Gastrocnemius medialis (tissue), 4 donors: Measurements from ENCODE around the gene ALOX12B. TPM values are rescaled to one million over a fixed set of nuclear protein-coding genes. Genes with fewer than 3 reads are reported as not detected.

ENCODE experiments used
- ATAC-seq, 2 donors: fragments of 150-250 bp; one replicate each; pipeline ENCODE4 v1.9.1; 2016
- DNase-seq, 2 donors: peaks; one replicate each; pipeline ENCODE4 v3.0.0-alpha.2; 2019
- H3K27ac ChIP-seq, 4 donors: fragments of 200-600 bp; sonication (generic); 1 replicate in 1 of 4; 2 replicates in 3 of 4; pipeline ENCODE4 v1.5.1; 2016 to 2018; ENCODE audit warnings: mild to moderate bottlenecking in 2 of 4, moderate library complexity in 1 of 4
- H3K27me3 ChIP-seq, 3 donors: fragments of 200-600 bp; sonication (generic) in 2 of 3; 1 replicate in 1 of 3; 2 replicates in 2 of 3; pipeline versions ENCODE4 v1.5.1 to v1.6.0; 2016 to 2019; ENCODE audit warnings: mild to moderate bottlenecking in 1 of 3, moderate library complexity in 1 of 3
- H3K36me3 ChIP-seq, 2 donors: fragments of 200-600 bp; sonication (generic) in 1 of 2; one replicate each; pipeline ENCODE4 v1.5.1; 2017 to 2018
- H3K4me1 ChIP-seq, 2 donors: fragments of 200-600 bp; sonication (generic) in 1 of 2; one replicate each; pipeline ENCODE4 v1.5.1; 2016 to 2017; ENCODE audit warnings: mild to moderate bottlenecking in 2 of 2
- H3K4me3 ChIP-seq, 4 donors: fragments of 200-600 bp; sonication (generic) in 3 of 4; 1 replicate in 1 of 4; 2 replicates in 3 of 4; pipeline ENCODE4 v1.5.1; 2016 to 2019; ENCODE audit warnings: mild to moderate bottlenecking in 2 of 4
- H3K9me3 ChIP-seq, 3 donors: fragments of 200-600 bp; sonication (generic) in 2 of 3; 1 replicate in 1 of 3; 2 replicates in 2 of 3; pipeline ENCODE4 v1.5.1; 2016 to 2019
- POLR2A ChIP-seq, 2 donors: fragments of 450-650 bp; IDR thresholded peaks; one replicate each; pipeline ENCODE4 v1.6.1; 2017; ENCODE audit warnings: antibody characterized with exemption in 2 of 2, mild to moderate bottlenecking in 2 of 2, moderate library complexity in 2 of 2
- in situ Hi-C, 4 donors: fragments of 200-750 bp; cut with MboI; loops; one replicate each; pipeline versions ENCODE4 v1.15.0 to v1.8.0; 2017; ENCODE audit warnings: low sequenced_read_pairs in 4 of 4
- intact Hi-C: fragments of 100-400 bp; cut with DNase I; formaldehyde crosslinking; loops from one replicate; pipeline ENCODE4 v1.15.1; 2023; ENCODE audit warnings: low total_unique reads
- total RNA-seq, 4 donors: library from RNA; depleted of rRNA; stranded (reverse); fragments of >200 nt; gene quantifications; one replicate each; pipeline versions ENCODE4 v1.1.0 to v1.2.3, GENCODE V29; 2016
- TF ChIP-seq, protein P1 (sequence below), 5 experiments: fragments of 450-650 bp in 3 of 5; fragments of 200-600 bp in 2 of 5; sonication (generic) in 2 of 5; IDR thresholded peaks in 4 of 5; conservative IDR thresholded peaks in 1 of 5; 1 replicate in 4 of 5; 2 replicates in 1 of 5; pipeline ENCODE4 v1.5.1; 2016 to 2019; ENCODE audit warnings: antibody characterized with exemption in 5 of 5, mild to moderate bottlenecking in 3 of 5, moderate library complexity in 3 of 5

Gene ALOX12B
- total RNA-seq, 4 donors from 2014 or later, result not detected

GRCh38 chr17:8120520-8121406 is 33.2 kb upstream of the ALOX12B start:
- in situ Hi-C loops (loop anchor here in 2 of 4 donors (10.0 kb wide), 2 partner anchors 54 to 64 kb away; partner anchors contain the start of gene TMEM107 (in 1 of the 2)), intact Hi-C loops (loop anchor here (1.0 kb wide), 1 partner anchor 102 kb away; no protein-coding TSS in a partner anchor)
- TF ChIP-seq POLR2A (IDR thresholded peaks at IDR 0.05), result no peak
- TF ChIP-seq, protein P1, sequence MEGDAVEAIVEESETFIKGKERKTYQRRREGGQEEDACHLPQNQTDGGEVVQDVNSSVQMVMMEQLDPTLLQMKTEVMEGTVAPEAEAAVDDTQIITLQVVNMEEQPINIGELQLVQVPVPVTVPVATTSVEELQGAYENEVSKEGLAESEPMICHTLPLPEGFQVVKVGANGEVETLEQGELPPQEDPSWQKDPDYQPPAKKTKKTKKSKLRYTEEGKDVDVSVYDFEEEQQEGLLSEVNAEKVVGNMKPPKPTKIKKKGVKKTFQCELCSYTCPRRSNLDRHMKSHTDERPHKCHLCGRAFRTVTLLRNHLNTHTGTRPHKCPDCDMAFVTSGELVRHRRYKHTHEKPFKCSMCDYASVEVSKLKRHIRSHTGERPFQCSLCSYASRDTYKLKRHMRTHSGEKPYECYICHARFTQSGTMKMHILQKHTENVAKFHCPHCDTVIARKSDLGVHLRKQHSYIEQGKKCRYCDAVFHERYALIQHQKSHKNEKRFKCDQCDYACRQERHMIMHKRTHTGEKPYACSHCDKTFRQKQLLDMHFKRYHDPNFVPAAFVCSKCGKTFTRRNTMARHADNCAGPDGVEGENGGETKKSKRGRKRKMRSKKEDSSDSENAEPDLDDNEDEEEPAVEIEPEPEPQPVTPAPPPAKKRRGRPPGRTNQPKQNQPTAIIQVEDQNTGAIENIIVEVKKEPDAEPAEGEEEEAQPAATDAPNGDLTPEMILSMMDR (IDR thresholded peaks at IDR 0.05 in 4 of 5, conservative IDR thresholded peaks at IDR 0.05 in 1 of 5), result peak in 3 of 5 experiments; percentile 34 to 35 (median 34)
- H3K27ac ChIP-seq, result peak overlapping the region in 3 of 4 donors; percentile 83 to 87 (median 85)
- no peaks in the 10 kb centered on the region for H3K9me3 ChIP-seq
- H3K36me3 ChIP-seq, result no peaks in the 10 kb centered on the region
- ATAC-seq (no peak), DNase-seq (no peak)
- H3K4me1 ChIP-seq, result peaks cover 57 to 65% of the 10 kb centered on the region in 2 donors
- H3K27me3 ChIP-seq, result peaks cover 44 to 52% (median 47%) of the 10 kb centered on the region in 3 donors
- peak overlapping the region; percentile 51 to 63 (median 56) for H3K4me3 ChIP-seq

DNA sequence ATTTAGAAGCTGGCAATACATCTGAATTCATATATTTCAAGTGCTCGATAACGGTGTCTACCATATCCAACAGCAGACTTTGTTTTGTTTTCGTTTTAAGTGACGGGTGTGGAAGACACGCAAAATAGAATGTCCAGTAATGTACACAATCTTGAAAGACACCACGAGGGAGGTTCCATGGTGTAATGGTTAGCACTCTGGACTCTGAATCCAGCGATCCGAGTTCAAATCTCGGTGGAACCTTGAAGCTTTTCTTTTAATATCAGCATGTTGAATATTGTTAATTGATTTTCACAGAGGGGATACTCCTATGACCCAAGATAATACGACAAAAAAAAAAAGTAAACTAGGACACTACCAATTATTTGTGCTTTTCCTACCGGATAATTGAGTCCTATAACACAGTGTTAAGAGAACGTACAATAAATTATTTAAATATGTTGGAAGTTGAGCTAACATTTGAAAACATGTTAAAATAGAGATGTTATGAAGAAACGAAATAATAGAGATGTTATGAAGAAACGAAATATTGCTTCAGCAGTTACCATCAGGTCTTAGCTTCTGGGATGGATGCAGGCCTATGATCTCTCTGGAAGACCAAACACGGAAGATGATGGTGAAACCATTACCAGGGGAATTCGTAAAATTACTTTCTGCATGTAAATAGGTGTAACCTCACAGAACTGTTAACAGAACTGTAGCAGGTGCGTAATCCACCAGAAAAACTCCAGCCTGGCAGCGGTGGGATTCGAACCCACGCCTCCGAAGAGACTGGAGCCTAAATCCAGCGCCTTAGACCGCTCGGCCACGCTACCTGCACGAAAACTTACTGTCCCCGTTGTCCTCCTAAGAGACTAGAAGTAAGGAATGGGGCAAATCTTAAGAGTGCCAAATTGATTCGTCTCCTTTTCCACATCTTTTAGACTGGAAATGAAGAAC is 32.3 kb upstream of the ALOX12B start:
- TF ChIP-seq POLR2A (IDR thresholded peaks at IDR 0.05), result peak in 1 of 2 donors; percentile 14
- TF ChIP-seq, protein P1 (IDR thresholded peaks at IDR 0.05 in 4 of 5, conservative IDR thresholded peaks at IDR 0.05 in 1 of 5), result no peak
- intact Hi-C loops (loop anchor here (1.0 to 5.0 kb wide), 7 partner anchors 38 to 283 kb away; partner anchors contain the start of genes PFAS and SLC25A35), in situ Hi-C loops (loop anchor here in 2 of 4 donors (10.0 kb wide), 2 partner anchors 55 to 65 kb away; partner anchors contain the start of gene TMEM107 (in 1 of the 2))
- H3K4me3 ChIP-seq, result peak overlapping the region; percentile 51 to 63 (median 56)
- DNase-seq, result peak; percentile 70 to 76
- peak overlapping the region; percentile 76 to 87 (median 84) for H3K27ac ChIP-seq
- peaks cover 49 to 58% of the 10 kb centered on the region in 2 donors for H3K4me1 ChIP-seq
- no peaks in the 10 kb centered on the region for H3K9me3 ChIP-seq
- peak; percentile 79 to 83 for ATAC-seq
- H3K36me3 ChIP-seq, result no peaks in the 10 kb centered on the region
- H3K27me3 ChIP-seq, result peaks cover 42 to 48% (median 47%) of the 10 kb centered on the region in 3 donors

- intact Hi-C loops, result loop anchor here (1.0 to 5.0 kb wide), 7 partner anchors 25 to 282 kb away; partner anchors contain the start of genes PFAS and SLC25A35
- Histone ChIP-seq H3K27ac (peak overlapping the region; percentile 76 to 87 (median 84)), H3K27me3 (peaks cover 33 to 43% (median 38%) of the 10 kb centered on the region in 3 donors), H3K36me3 (no peaks in the 10 kb centered on the region), H3K9me3 (no peaks in the 10 kb centered on the region), H3K4me1 (peaks cover 41 to 49% of the 10 kb centered on the region in 2 donors), H3K4me3 (peak overlapping the region; percentile 49 to 63 (median 56))
- ATAC-seq, result peak; percentile 74 to 76
- DNase-seq, result peak; percentile 64 to 89
- no peak for TF ChIP-seq POLR2A (IDR thresholded peaks at IDR 0.05)
- TF ChIP-seq, protein P1 (IDR thresholded peaks at IDR 0.05 in 4 of 5, conservative IDR thresholded peaks at IDR 0.05 in 1 of 5), result peak; percentile 89 to 94 (median 93)
- in situ Hi-C loops, result no loop called here
Observed at GRCh38 chr17:8118769-8119580, 31.5 kb upstream of the ALOX12B start.
